AG04450 (cell line): Measurements from ENCODE around the gene PTPRG. TPM values are rescaled to one million over a fixed set of nuclear protein-coding genes. Genes with fewer than 3 reads are reported as not detected.

Source experiments
- CTCF ChIA-PET: fragments of 300-600, 350-600 bp; formaldehyde crosslinking; extraction: SDS; loops from one replicate; lab custom pipeline; 2022; ENCODE audit warnings: antibody characterized with exemption, inconsistent platforms; lab: Charles Lee
- POLR2A ChIA-PET: fragments of 350-600 bp; formaldehyde crosslinking; extraction: SDS; loops from one replicate; lab custom pipeline; 2021; ENCODE audit warnings: antibody characterized with exemption, inconsistent platforms; lab: Yijun Ruan, JAX
- DNase-seq: peaks from one replicate; pipeline ENCODE4 v3.0.0-alpha.2; 2011; ENCODE audit warnings: low read depth, low spot score
- H3K27ac ChIP-seq: one replicate; pipeline ENCODE4 v1.5.1; 2012; ENCODE audit warnings: low read depth, low read length, control low read depth
- H3K27me3 ChIP-seq: one replicate; pipeline ENCODE4 v1.6.0; 2012; ENCODE audit warnings: low read length; ENCODE audit not compliant: control insufficient read depth, insufficient read depth
- H3K4me3 ChIP-seq: 2 replicates; pipeline ENCODE4 v1.5.1; 2011; ENCODE audit warnings: mild to moderate bottlenecking, low read depth, low read length, control low read depth
- H3K9me3 ChIP-seq: 2 replicates; pipeline ENCODE4 v1.5.1; 2012; ENCODE audit warnings: low read length; ENCODE audit not compliant: control insufficient read depth, insufficient read depth
- CTCF ChIP-seq: IDR thresholded peaks from 2 replicates; pipeline ENCODE4 v1.5.1; 2011; ENCODE audit warnings: low read depth, low read length, control low read depth, inconsistent platforms
- polyA plus RNA-seq: library from polyadenylated mRNA; depleted of rRNA; stranded (reverse); fragments of >200 nt; gene quantifications from 2 replicates; pipeline ENCODE4 v1.2.3, GENCODE V29; 2011

Gene PTPRG
- polyA plus RNA-seq, 1 experiment = 26.5 TPM

GRCh38 chr3:61574854-61575253, 13.5 kb downstream of the PTPRG start:
- CTCF ChIA-PET = interaction anchor here (0.7 to 3.0 kb wide), 3 partner anchors 10 to 614 kb away, joined by 3 to 13 read pairs (median 6); no protein-coding TSS in a partner anchor
- POLR2A ChIA-PET = no interaction called here

GRCh38 chr3:61575893-61576292, 14.5 kb downstream of the PTPRG start:
- TF ChIP-seq CTCF = no peak
- ChIA-PET CTCF (interaction anchor here (1.3 to 3.0 kb wide), 2 partner anchors 11 to 613 kb away, joined by 6 to 13 read pairs; no protein-coding TSS in a partner anchor), POLR2A (interaction anchor here (1.0 kb wide), 1 partner anchor 15 kb away, joined by 3 read pairs; the partner anchor contains the start of gene PTPRG)

More at GRCh38 chr3:61574854-61575253, 13.5 kb downstream of the PTPRG start:
- TF ChIP-seq CTCF = no peak
- Histone ChIP-seq H3K4me3 (peak overlapping the region; percentile 38), H3K27ac (peak overlapping the region; percentile 92), H3K27me3 (no peaks in the 10 kb centered on the region), H3K9me3 (peaks cover 5% of the 10 kb centered on the region; the same call in 1 of the 2 replicates)
- peak; percentile 91 for DNase-seq

GRCh38 chr3:61577760-61578159, 16.4 kb downstream of the PTPRG start:
- CTCF ChIA-PET = interaction anchor here (1.0 to 1.8 kb wide), 2 partner anchors 13 to 612 kb away, joined by 3 to 8 read pairs; no protein-coding TSS in a partner anchor

More at GRCh38 chr3:61575893-61576292, 14.5 kb downstream of the PTPRG start:
- Histone ChIP-seq H3K27ac (peak overlapping the region; percentile 92), H3K9me3 (peaks cover 5% of the 10 kb centered on the region; the same call in 1 of the 2 replicates), H3K4me3 (no peak overlapping the region), H3K27me3 (no peaks in the 10 kb centered on the region)
- DNase-seq = no peak

GRCh38 chr3:61578667-61579367, 17.4 kb downstream of the PTPRG start:
- no peak for DNase-seq
- ChIA-PET POLR2A (no interaction called here), CTCF (interaction anchor here (0.5 to 1.8 kb wide), 4 partner anchors 14 to 611 kb away, joined by 3 to 8 read pairs (median 4); no protein-coding TSS in a partner anchor)
- TF ChIP-seq CTCF = no peak
- H3K9me3 ChIP-seq = peaks cover 5% of the 10 kb centered on the region; the same call in 1 of the 2 replicates
- no peak overlapping the region for H3K27ac ChIP-seq
- no peaks in the 10 kb centered on the region for H3K27me3 ChIP-seq
- H3K4me3 ChIP-seq = no peak overlapping the region

More at GRCh38 chr3:61577760-61578159, 16.4 kb downstream of the PTPRG start:
- Histone ChIP-seq H3K4me3 (no peak overlapping the region), H3K9me3 (peaks cover 5% of the 10 kb centered on the region; the same call in 1 of the 2 replicates), H3K27me3 (no peaks in the 10 kb centered on the region), H3K27ac (no peak overlapping the region)
- TF ChIP-seq CTCF = no peak
- no peak for DNase-seq
- POLR2A ChIA-PET = no interaction called here

- DNase-seq = no peak
- POLR2A ChIA-PET = no interaction called here
- TF ChIP-seq CTCF = no peak
- CTCF ChIA-PET = no interaction called here
- H3K4me3 ChIP-seq = no peak overlapping the region
- peaks cover 2% of the 10 kb centered on the region; the same call in 1 of the 2 replicates for H3K9me3 ChIP-seq
- no peaks in the 10 kb centered on the region for H3K27me3 ChIP-seq
- H3K27ac ChIP-seq = no peak overlapping the region
These were observed 18.3 kb downstream of the PTPRG start for GRCh38 chr3:61579685-61580084.
